K562 (cell line): ENCODE results near the gene ZNF181. TPM values are rescaled to one million over a fixed set of nuclear protein-coding genes. Genes with fewer than 3 reads are reported as not detected.

Experiments used
- ATAC-seq: fragments of 200-7000 bp; cut with Tn5 transposase; 3 replicates; pipeline ENCODE4 v1.9.1; 2020; ENCODE audit warnings: moderate library complexity
- BruUV-seq: library from RNA; stranded (reverse); fragments of 400-500 nt; replicated peaks from 2 replicates; lab custom pipeline; 2021; lab: Mats Ljungman, UMichigan
- CTCF ChIA-PET: fragments of 300-600 bp; formaldehyde crosslinking; extraction: SDS; loops from one replicate; lab custom pipeline; 2021; ENCODE audit warnings: low intra/inter-chr PET ratio; lab: Yijun Ruan, JAX
- POLR2A ChIA-PET: fragments of 300-600, 350-650 bp; sonication (Branson Sonifier 250); formaldehyde crosslinking; extraction: SDS; loops from one replicate; lab custom pipeline; 2021; ENCODE audit warnings: antibody characterized with exemption, inconsistent platforms; lab: Yijun Ruan, JAX
- DNase-seq, 4 experiments: peaks; one replicate each; pipeline versions ENCODE4 v3.0.0 to v3.0.0-alpha.2; 2011 to 2018; ENCODE audit warnings: low spot score in 3 of 4, mixed read lengths in 3 of 4; ENCODE audit errors: extremely low read depth in 1 of 4
- FAIRE-seq: peaks from 2 replicates; lab custom pipeline; 2011; peaks lifted over from hg19 to GRCh38; lab: Jason Lieb, UNC
- H2AFZ ChIP-seq: 2 replicates; pipeline ENCODE4 v1.6.0; 2011; ENCODE audit warnings: low read depth, low read length, control low read depth, inconsistent platforms
- H3K27ac ChIP-seq: fragments of 200-600 bp; 3 replicates; pipeline ENCODE4 v1.8.0; 2011; ENCODE audit warnings: low read depth, mild to moderate bottlenecking, control low read depth, inconsistent platforms, low read length, moderate library complexity, mixed read lengths; ENCODE audit errors: extremely low read depth
- H3K27me3 ChIP-seq, 2 experiments: fragments of 300-600 bp in 1 of 2; 2 replicates in 1 of 2; 3 replicates in 1 of 2; pipeline versions ENCODE4 v1.6.0 to v1.8.0; 2011; ENCODE audit warnings: inconsistent platforms in 2 of 2, low read length in 2 of 2, mild to moderate bottlenecking in 1 of 2, mixed read lengths in 1 of 2, moderate library complexity in 1 of 2; ENCODE audit not compliant: control insufficient read depth in 2 of 2, insufficient read depth in 2 of 2
- H3K36me3 ChIP-seq: fragments of 300-600 bp; 3 replicates; pipeline ENCODE4 v1.8.0; 2011; ENCODE audit warnings: mild to moderate bottlenecking, low read length, inconsistent platforms; ENCODE audit not compliant: control insufficient read depth, insufficient read depth
- H3K4me1 ChIP-seq, 2 experiments: fragments of 200-600 bp in 1 of 2; replicated peaks in 1 of 2; 2 replicates in 1 of 2; 3 replicates in 1 of 2; pipeline versions ENCODE4 v1.5.1 to v1.8.0; 2011; ENCODE audit warnings: inconsistent platforms in 2 of 2, low read length in 2 of 2, mild to moderate bottlenecking in 1 of 2, mixed read lengths in 1 of 2, moderate library complexity in 1 of 2; ENCODE audit not compliant: control insufficient read depth in 2 of 2, insufficient read depth in 2 of 2
- H3K4me2 ChIP-seq: 2 replicates; pipeline ENCODE4 v1.6.1; 2011; ENCODE audit warnings: low read length, control low read depth, inconsistent platforms, mixed read lengths; ENCODE audit not compliant: insufficient read depth
- H3K4me3 ChIP-seq: fragments of 200-600 bp; sonication (generic), shearing (Covaris generic); 2 replicates; pipeline ENCODE4 v1.5.1; 2016; ENCODE audit warnings: control low read depth, inconsistent platforms
- H3K79me2 ChIP-seq: fragments of 200-600 bp; 3 replicates; pipeline ENCODE4 v1.8.0; 2011; ENCODE audit warnings: low read length, inconsistent platforms; ENCODE audit not compliant: control insufficient read depth, insufficient read depth
- H3K9ac ChIP-seq, 2 experiments: 2 replicates each; pipeline versions ENCODE4 v1.6.0 to v1.6.1; 2011; ENCODE audit warnings: low read depth in 2 of 2, low read length in 2 of 2, control low read depth in 1 of 2, inconsistent platforms in 1 of 2, mild to moderate bottlenecking in 1 of 2, mixed read lengths in 1 of 2; ENCODE audit not compliant: insufficient read depth in 1 of 2
- H3K9me1 ChIP-seq: one replicate; pipeline ENCODE4 v1.6.0; 2011; ENCODE audit warnings: inconsistent platforms, mild to moderate bottlenecking, low read length, moderate library complexity; ENCODE audit not compliant: control insufficient read depth, insufficient read depth
- H3K9me3 ChIP-seq: replicated peaks from 2 replicates; pipeline ENCODE4 v1.5.1; 2011; ENCODE audit warnings: low read depth, low read length, inconsistent platforms; ENCODE audit not compliant: control insufficient read depth, insufficient read depth
- H4K20me1 ChIP-seq: replicated peaks from 2 replicates; pipeline ENCODE4 v1.6.1; 2011; ENCODE audit warnings: low read length, inconsistent platforms, mixed read lengths; ENCODE audit not compliant: control insufficient read depth, insufficient read depth
- CREB5 ChIP-seq: fragments of 250-450 bp; sonication (Bioruptor Pico); IDR thresholded peaks from 2 replicates; pipeline ENCODE4 v1.5.0; 2020; ENCODE audit warnings: mild to moderate bottlenecking
- GATAD2B ChIP-seq: fragments of 450-650 bp; IDR thresholded peaks from 2 replicates; pipeline ENCODE4 v1.6.1; 2017; ENCODE audit warnings: mild to moderate bottlenecking, borderline replicate concordance
- HNRNPUL1 ChIP-seq: fragments of 200-400 bp; formaldehyde crosslinking; IDR thresholded peaks from 2 replicates; pipeline ENCODE4 v1.6.1; 2017; ENCODE audit warnings: low read length
- NCOA6 ChIP-seq: fragments of 450-650 bp; IDR thresholded peaks from 2 replicates; pipeline ENCODE4 v1.6.1; 2017; ENCODE audit warnings: mild to moderate bottlenecking
- THRA ChIP-seq: fragments of 450-650 bp; IDR thresholded peaks from 2 replicates; pipeline ENCODE4 v1.6.1; 2017; ENCODE audit warnings: mild to moderate bottlenecking, moderate library complexity
- TOE1 ChIP-seq, 2 experiments: fragments of 450-650 bp in 1 of 2; sonication (generic) in 1 of 2; formaldehyde crosslinking in 1 of 2; IDR thresholded peaks; 2 replicates each; pipeline versions ENCODE4 v1.7.1 to v1.8.0; 2016 to 2022; ENCODE audit warnings: borderline replicate concordance in 2 of 2, mild to moderate bottlenecking in 2 of 2, antibody characterized with exemption in 1 of 2, inconsistent platforms in 1 of 2, low read depth in 1 of 2, missing genetic modification reagents in 1 of 2, moderate library complexity in 1 of 2
- WGBS: fragments of 100-300 bp; shearing (Covaris generic); methylation state at CpG from one replicate; pipeline ENCODE4 v1.1.6; 2016; ENCODE audit warnings: low coverage, mixed read lengths; ENCODE audit not compliant: insufficient coverage; ENCODE audit errors: missing lambda C conversion rate; 5-methylcytosine and 5-hydroxymethylcytosine counted together
- in situ Hi-C: fragments of 300-500 bp; cut with MboI; formaldehyde crosslinking; loops from 4 replicates; pipeline ENCODE4 v1.15.0; 2018; ENCODE audit warnings: inconsistent platforms, mixed read lengths
- intact Hi-C: fragments of 100-400 bp; cut with micrococcal nuclease; formaldehyde crosslinking; loops from 2 replicates; pipeline ENCODE4 v1.14.2; 2022
- polyA plus RNA-seq, 8 experiments: library from polyadenylated mRNA; depleted of rRNA in 4 of 8; stranded (reverse) in 5 of 8; unstranded in 3 of 8; fragments of >200 nt; fragmentation: Nextera tagmentation in 2 of 8; fragmentation: Illumina TruSeq in 1 of 8; extraction: Ambion mirVana in 2 of 8; extraction: Trizol in 1 of 8; gene quantifications; 2 replicates each; pipeline versions ENCODE4 v1.2.1 to v1.2.3, GENCODE V29; 2011 to 2014; ENCODE audit warnings: inconsistent platforms in 1 of 8, missing spikeins in 1 of 8
- total RNA-seq, 7 experiments: library from RNA; depleted of rRNA in 6 of 7; stranded (reverse); fragments of >200 nt in 6 of 7; fragmentation: Illumina TruSeq in 2 of 7; extraction: Trizol in 2 of 7; gene quantifications; 2 replicates each; pipeline versions ENCODE4 v1.2.1 to v1.2.3, GENCODE V29; 2011 to 2021; ENCODE audit warnings: low replicate concordance in 1 of 7

The ZNF181 gene
- total and polyA plus RNA-seq, 9 of the 15 experiments (the other 6 are each of a cell fraction or from before 2014, with no cell fraction given) = 4.3 to 20.3 (median 12.1) TPM

- TF ChIP-seq CREB5 = no peak
Measured at GRCh38 chr19:34772697-34773554, 38.9 kb downstream of the ZNF181 start, which contains the start of gene ZNF599 (continued).

- FAIRE-seq (no peak), DNase-seq (no peak), ATAC-seq (no peak)
- TF ChIP-seq GATAD2B (no peak), NCOA6 (no peak), TOE1 (IDR thresholded peaks at IDR 0.05; ENCODE audit: borderline replicate concordance) (no peak), TOE1 (CRISPR knock-in tag; IDR thresholded peaks at IDR 0.05; ENCODE audit: borderline replicate concordance, low read depth) (no peak), HNRNPUL1 (no peak), THRA (no peak)
- POLR2A ChIA-PET = no interaction called here
- CTCF ChIA-PET = no interaction called here
- Histone ChIP-seq H3K27me3 (no peaks in the 10 kb centered on the region), H3K9me1 (no peaks in the 10 kb centered on the region), H3K4me3 (no peak overlapping the region), H2AFZ (peak overlapping the region; percentile 97), H3K4me1 (peaks cover 0 to 8% of the 10 kb centered on the region in 2 experiments; a peak in 2 of 5 replicates), H3K79me2 (peaks cover 5% of the 10 kb centered on the region; the same call in 1 of the 3 replicates), H3K4me2 (peak overlapping the region; percentile 80; the same call in 1 of the 2 replicates), H4K20me1 (no peaks in the 10 kb centered on the region), H3K27ac (no peak overlapping the region), H3K36me3 (no peaks in the 10 kb centered on the region), H3K9me3 (no peaks in the 10 kb centered on the region; the same call in 1 of the 2 replicates), H3K9ac (no peak overlapping the region)
- in situ Hi-C loops = no loop called here
- no TSS peak for BruUV-seq
- 42% methylated on average over 2 of the region's 2 CpGs for WGBS
- intact Hi-C loops = no loop called here
Measured at GRCh38 chr19:34773555-34773864, 39.5 kb downstream of the ZNF181 start.
